HG03103 (cell line): ENCODE data around the gene DOCK8.

Experiments
- ATAC-seq: cut with Tn5 transposase; IDR thresholded peaks from one replicate; pipeline ENCODE4 v1.9.1; 2021; ENCODE audit warnings: low read depth; ENCODE audit not compliant: unreplicated experiment

Gene DOCK8

DNA sequence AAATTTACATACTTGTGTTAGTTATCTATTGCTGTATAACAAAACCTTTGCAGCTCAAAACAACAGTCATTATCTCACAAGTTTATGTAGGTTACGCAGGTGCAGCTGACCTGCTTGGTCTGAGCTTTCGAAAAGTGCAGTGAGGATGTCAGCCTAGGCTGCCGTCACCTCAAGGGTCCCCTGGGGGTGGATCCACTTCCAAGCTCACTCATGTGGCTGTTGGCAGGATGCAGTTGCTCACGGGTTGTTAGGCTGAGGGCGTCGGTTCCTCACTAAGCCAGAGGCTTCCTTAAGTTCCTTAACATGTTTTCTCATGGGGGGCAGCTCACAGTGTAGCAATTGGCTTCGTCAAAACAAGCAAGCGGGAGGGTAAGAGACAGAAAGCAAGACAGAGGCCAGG is 139.8 kb downstream of the DOCK8 start:
- ATAC-seq, result no peak

DNA sequence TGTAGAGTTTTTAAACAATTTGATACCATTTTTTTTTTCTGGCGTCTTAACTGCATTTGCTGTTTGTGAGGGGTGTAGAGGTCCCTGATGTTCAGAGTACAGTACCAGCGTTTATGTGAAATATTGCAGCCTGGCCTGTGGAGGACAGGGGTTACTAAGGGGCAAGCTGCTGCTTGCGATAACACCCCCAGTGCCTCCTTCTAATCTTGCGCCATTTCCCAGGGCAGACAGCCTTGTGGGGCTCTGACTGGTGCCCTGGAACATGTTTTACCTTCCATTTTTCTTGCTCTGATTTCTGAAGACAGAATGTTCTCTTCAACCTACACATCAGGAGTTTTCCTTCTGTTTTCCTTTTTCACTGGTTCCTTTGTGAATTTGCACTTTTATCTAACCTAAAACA is 142.9 kb downstream of the DOCK8 start:
- no peak for ATAC-seq

DNA sequence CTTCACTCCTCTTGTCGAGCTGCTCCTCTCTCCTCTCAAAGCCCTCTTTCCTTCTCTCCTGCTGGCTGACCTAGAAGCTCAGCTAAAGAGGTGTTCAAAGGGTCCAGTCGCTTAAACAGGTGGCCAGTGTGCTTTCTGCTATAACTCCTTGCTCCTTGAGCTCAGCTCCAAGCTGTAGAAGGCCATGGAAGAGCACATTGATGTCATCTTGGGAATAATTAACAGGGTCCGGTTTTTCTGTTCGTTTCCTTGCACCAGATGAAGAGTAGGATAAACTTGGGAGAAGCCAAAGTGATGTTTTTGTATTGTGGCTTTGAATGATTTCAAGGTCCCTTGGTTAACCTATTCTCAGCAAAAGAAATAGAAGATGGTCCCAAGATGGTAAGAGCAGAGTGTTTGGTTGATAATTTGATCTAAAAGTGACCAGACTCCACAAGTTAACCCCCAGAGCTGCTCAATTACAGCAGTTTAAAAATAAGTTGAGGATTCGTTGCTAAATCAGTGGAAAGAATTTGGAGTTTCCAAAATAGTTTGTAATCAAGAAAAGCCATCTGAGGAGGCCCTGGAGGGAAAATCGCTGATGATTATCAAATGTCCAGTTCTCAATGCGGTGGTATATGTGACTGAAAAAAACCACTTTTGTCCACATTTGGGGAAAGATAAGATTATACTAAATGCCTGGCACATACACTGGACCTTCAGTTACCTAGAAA is 148.1 kb downstream of the DOCK8 start:
- ATAC-seq, result no peak

DNA sequence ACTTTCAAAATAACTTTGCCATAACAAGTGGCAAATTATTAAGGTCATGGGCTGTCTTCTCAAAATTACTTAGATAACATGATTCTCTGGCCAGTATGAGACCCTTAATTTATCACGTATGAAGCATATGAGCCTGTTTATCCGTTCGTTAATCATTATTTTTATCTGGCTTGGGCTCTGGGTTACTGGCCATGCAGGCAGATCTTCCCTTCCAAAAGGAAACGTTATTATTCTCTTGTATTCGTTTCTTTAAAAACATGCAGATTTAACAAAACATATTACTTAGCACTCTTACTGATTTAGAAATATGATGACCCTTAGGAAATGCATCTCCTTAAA is 148.6 kb downstream of the DOCK8 start:
- no peak for ATAC-seq

DNA sequence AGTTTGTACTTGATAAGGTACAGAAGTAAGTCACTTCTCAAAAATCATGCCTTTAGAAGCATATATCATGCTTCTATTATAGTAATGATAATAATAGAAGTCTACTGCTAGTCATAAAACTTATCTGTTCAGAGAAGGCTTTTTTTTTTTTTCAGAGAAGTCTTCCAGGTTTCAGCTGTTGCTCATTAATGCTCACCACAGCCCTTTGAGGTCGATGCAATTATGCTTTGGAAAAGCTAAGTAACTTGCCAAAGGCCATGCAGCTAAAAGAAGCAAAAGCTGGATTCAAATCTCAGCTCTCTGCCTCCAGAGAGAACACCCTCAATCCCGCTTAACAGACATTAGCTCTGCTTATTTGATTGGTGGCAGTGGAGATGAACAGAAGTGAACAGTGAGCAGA is 150.8 kb downstream of the DOCK8 start:
- no peak for ATAC-seq

DNA sequence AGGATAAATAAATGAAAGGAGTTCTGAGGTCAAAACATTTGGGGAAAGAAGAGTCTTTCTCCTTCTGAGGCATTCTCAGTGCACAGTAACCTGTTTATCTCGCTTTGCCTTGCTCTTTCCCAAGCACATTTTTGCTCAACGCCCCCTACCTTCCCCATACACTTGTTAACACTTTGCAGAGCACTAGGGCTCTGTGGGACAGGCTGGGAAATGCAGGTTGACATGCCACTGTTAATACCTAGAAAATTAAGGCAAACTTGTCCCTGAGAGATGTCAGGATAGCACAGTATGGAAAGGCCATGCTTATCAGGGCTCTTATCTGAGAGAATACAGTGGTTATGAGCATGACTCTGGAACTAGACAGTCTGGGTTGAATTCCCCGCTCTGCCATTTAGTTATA is 152.0 kb downstream of the DOCK8 start:
- ATAC-seq, result no peak

DNA sequence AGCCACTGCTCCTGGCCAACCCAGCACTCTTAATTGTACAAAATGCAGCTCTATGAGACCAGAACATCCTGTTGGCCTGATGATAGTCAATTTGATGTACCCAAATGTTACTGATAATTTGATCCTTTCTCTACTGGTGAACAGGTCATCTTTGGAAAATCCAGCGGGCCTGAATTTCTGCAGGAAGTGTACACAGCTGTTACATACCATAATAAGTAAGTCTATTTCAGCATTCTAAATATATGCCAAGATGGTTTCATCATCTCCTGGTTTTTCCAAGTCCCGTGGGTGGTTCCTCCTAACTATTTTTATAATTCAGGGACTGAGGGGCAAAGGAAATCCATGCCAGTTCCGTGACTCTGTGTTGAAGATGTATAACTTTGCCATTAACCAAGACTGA is 155.4 kb downstream of the DOCK8 start:
- ATAC-seq, result no peak

DNA sequence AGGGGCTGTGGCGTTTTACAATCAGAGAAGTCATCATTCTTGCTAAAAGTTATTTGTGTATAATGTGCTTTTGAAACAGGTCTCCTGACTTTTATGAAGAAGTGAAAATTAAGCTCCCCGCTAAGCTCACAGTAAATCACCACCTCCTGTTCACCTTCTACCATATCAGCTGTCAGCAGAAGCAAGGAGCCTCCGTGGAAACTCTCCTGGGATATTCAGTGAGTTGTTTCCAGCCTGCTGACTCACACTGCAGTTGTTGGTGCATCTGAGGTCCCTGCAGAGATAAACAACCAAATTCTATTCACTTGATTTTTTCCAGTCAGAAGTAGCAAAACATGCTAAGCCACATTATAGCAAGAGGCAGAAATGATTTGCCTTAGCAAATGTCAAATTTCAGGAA is 156.7 kb downstream of the DOCK8 start:
- ATAC-seq, result no peak

DNA sequence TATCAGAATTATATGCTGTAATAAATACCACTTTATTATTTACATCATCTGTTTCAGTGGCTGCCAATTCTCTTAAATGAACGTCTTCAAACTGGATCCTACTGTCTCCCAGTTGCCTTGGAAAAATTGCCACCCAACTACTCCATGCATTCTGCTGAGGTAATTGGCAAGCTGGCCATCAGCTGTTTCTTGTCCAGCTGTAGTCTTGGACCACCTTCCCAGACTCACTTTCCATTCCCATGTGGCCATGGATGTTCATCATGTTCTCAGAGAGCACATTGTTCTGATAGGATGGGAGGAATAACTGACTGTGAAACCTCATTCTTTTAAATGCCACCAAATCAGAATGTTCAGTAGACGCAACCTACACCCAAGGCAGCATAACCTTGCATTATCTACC is 157.5 kb downstream of the DOCK8 start:
- no peak for ATAC-seq

DNA sequence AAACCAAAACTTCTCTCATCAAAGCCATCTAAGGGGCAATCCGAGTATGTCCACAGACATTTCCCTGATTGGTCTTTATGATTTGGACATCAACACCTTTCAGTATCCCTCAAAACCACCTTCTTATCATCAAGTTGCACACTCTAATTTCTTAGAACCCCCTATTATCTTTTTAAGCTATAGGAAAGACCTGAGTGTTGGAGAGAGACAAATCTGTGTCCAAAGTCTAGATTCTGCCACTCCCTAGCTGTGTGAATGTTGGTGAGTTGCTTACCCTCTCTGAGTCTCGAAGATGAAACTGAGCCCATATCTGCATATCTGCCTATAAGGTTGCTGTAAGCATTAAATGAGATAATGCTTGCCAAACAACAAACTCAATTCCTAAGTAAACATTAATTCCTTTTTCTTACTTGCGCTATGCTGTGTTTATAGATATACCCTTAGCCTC is 159.1 kb downstream of the DOCK8 start:
- no peak for ATAC-seq

DNA sequence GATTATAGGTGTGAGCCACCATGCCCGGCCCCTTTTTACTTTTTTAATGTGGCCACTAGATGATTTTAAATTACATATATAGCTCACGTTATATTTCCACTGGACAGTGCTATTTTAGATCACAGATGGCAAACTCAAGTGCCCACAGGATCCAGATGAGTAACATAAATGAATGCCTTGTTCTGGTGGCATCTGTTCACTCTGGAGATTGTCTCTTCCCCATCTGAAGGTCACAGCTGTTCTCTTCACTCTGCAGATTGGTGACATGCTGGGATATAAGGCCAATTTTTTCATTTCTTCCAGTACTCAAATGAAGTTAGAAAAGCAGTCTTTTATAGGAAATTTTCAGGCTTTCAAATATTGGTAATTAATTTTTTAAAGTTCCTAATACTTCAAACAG is 160.1 kb downstream of the DOCK8 start:
- no peak for ATAC-seq

DNA sequence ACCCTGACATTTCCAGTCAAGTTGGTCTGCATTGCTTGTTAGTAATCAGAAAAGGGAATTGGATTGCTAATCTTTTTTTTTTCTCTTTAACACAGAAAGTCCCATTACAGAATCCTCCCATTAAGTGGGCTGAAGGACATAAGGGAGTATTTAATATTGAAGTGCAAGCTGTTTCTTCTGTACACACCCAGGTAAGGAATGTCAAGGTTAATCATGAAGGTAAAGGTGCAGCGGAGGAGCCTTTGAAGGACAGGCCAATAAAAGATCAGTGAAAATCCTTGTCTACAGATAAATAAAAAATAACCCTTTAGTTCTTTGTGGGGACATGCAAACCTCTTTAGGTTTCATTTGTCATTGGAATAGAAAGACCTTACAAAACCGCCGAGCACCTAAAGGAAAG is 161.4 kb downstream of the DOCK8 start:
- no peak for ATAC-seq

DNA sequence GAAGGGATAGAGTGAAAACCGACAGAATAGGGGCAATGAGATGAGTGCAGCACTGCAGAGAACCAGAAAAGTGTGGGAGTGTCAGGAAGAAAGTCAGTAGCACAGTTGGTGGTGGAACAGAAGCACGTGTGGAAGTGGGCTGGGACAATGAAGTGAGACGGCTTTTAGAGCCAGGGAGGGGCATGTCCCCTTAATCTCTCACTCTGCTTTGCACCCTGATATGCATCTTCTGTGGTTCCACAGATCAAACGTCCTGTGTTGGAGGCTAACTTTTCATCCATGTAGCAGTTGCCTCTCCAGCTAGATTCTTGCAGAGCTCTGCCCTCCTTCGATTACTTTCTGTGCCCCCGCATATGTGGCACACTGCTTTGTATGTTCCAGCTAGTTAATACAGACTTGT is 163.6 kb downstream of the DOCK8 start:
- ATAC-seq, result no peak

DNA sequence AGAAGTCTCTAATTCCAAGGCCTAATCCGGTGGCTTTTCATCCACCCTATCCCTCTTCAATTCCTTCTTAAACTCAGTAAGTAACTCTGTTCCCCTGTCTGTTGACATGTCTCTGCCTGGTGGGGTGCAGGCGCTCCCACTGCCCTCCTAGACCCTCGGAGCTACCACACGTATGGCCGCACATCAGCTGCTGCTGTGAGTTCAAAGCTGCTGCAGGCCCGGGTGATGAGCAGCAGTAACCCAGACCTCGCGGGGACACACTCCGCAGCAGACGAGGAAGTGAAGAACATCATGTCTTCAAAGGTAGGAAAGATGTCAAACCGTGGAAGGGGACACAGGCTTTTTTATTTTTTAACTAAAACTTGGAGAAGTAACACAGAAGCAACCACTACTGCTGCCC is 167.7 kb downstream of the DOCK8 start:
- ATAC-seq, result no peak

DNA sequence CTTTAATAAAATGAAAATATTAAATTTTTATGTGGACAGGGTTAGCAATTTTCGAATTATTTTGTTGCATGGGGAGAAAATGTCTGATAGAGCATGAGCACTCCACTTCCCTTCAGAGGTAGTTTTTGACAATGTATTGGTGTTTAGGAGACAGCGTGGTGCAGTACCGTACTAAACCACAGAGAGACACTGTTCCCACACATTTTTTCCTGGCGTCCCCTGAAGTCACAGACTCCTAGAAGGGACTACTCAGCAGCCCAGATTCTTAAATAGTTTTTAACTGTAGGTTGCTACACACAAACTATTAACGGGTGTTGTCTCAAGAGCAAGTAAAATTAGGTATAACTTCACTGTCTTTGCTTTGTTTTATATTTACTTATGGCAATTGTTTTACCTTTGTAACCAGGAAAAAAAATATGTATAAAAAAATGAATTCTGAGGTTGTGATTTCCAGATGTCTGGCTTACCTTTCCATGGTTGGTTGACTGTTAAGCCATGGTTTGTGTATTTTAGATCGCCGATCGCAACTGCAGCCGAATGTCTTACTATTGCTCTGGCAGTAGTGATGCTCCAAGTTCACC is 171.2 kb downstream of the DOCK8 start:
- no peak for ATAC-seq

DNA sequence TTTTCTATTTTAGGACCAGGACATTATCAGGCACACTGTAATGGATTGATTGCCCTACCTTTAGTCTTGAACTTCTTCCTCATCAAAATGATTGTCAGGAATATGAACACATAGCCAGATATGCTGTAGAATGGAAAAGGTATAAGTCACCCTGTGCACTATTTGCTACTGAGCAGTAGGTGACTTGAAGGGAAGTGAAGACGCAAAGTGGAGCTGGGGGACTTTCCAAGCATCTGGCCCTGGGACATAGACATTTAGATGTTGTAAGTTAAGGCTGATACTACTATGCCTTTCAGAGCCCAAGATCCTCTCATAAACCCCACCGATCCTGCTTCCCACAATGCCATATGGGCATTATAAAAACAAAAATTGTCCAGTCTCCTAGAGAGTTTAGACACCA is 174.5 kb downstream of the DOCK8 start:
- ATAC-seq, result no peak

DNA sequence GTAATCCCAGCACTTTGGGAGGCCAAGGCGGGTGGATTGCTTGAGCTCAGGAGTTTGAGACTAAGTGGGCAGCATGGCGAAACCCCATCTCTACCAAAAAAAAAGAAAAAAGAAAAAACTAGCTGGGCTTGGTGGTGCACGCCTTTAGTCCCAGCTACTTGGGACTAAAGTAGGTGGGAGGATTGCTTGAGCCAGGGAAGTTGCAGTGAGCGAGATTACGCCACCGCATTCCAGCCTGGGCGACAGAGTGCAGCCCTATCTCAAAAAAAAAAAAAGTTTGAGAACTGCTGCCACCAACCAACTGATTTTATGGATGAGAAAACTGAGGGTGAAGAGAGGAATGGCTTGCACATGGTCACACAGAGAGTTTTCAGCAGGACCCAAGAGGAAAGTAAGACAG is 175.1 kb downstream of the DOCK8 start:
- ATAC-seq, result no peak

DNA sequence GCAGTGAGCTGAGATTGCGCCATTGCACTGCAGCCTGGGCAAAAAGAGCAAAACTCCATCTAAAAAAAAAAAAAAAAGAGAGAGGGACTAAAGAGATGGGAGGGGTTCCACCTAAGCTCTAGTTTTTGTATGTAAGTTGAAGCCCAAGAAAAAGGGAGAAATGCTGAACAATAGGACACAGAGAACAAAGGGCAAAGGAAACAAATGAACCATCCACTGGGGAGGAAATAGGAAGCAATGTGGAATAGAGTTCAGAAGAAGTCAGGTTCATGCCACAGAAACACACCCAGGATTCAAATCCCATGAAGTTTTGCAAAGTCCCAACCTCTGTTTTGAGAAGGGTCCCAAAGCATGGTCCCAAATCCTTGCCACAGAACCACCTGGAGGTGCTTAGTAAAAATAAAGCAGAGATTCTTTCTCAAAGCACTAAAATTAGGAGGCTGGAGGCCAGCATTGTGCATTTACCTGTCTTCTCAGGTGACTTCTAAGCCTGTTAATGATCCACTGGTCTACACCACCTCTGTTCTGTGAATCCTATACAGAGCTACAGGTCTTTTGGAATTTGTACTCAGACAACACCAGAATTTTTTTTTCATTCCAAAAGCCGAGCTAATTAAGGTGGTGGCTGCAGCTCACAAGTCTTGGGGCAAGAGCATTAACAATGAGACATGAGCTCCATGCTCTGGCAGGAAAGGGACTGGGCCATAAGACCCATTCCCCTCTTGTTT is 177.6 kb downstream of the DOCK8 start:
- ATAC-seq, result no peak

DNA sequence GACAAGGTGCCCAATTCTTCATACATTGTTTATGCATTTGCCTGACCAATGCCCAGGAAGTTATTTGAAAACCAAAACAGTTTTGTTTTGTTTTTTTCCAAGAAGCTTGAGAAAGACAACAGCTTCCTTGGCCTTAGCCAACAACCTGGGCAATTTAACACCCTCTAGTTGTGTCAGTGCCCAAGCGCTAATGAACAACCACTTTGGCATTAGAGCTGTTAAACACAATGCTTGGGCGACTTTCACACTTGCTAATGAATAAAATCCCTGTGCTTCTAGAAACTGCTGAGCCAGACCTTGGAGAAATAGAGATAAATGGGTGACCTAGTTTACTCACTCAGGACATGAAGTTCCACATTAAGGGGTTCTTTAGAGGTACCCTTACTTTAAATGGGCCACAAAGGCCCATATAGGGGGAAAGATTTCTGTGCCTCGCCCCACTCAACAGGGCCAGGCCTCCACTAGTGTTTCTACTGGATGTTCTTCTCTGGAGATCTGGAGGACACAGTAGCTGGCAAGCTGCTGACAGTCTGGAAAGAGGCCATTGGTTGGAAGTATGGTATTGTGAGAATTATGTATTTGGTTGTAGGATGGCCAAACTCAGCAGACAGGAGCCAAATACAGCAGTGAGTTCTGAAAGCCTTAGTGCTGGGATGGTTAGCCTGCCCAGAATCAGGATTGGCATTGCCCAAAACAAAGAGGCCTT is 179.8 kb downstream of the DOCK8 start:
- ATAC-seq, result no peak

DNA sequence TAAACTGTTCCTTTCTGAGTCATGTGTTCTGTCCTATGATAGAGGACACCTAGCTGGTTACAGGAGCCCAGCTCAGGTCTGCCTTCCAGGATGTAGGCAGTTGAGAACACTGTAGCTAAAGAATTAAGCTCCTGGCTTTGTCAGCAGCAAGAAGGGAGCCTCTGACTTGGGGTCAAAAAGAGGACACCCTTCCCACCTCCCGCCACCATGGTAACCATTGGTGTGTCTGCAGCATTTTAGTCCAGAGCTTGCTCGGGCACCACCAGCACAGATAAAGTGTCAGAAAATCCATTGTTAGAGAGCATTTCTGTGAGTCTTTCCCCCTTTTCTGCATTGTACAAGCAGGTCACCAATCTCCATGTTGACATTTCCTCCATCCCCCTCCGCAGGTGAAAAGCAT is 181.7 kb downstream of the DOCK8 start:
- no peak for ATAC-seq

DNA sequence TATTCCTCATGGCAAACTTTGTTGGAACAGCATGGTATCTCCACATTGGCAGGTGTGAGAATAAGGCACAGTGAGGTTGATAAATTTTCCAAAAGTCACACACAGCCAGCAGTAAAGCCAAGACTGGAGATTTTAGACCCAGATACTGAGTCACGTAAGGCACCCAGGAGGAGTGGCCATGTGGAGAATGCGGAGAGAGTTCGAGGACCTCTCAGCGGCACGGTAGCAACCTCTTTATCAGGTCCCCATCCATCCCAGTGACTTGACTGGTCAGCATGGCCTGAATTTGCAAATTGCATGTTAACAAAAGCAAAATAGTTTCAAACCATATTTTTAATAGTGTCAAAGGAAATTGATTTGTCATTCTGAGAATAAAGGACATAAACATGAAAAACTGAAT is 183.4 kb downstream of the DOCK8 start:
- ATAC-seq, result no peak

DNA sequence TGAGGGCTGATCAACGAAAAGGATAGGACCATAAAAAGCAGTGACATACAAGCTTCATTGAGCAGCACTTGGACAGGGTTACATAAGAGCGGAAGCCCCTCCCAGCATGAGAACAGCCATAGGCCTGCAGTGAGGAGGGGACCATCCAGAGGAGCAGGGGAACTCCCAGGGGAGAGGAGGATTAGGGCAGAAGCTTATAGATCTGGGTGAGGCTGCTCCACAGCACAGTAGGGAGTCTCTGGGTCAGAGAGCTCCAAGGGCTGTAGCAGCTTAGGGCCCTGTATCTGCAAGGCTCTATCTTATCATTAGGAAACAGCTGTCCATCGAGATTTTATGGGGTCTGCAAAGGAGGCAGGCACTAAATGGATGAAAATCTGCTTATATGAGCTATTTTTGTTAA is 186.6 kb downstream of the DOCK8 start:
- ATAC-seq, result no peak
